Stimulated activated CD8-positive, alpha-beta memory T cell treated with anti-CD3 and anti-CD28 coated beads, Interleukin-4, amount 100 ng/mL, for 4 hours (primary cell): ENCODE data around the gene DDX42.
"Not testable (repeated sequence)": the region's sequence is repeated elsewhere in the genome, so short reads cannot be mapped to it uniquely, and the experiment has no call there.

Experiments used
- DNase-seq, 2 donors: peaks; one replicate each; pipeline ENCODE4 v3.0.0-alpha.2; 2020; ENCODE audit warnings: low read depth in 2 of 2, low spot score in 1 of 2

Gene DDX42

GRCh38 chr17:63866625-63867024 lies 92.7 kb downstream of the DDX42 start:
- not testable (repeated sequence) for DNase-seq
